ENCODE results near the gene ZNF474. TPM values are rescaled to one million over a fixed set of nuclear protein-coding genes. Genes with fewer than 3 reads are reported as not detected.
A peak's percentile ranks its signal among the peaks of the same experiment; 100 is the strongest.
"Not testable (repeated sequence)": the region's sequence is repeated elsewhere in the genome, so short reads cannot be mapped to it uniquely, and the experiment has no call there.

The ZNF474 gene
- total RNA-seq (2014; rRNA removed; shearing (Covaris generic)) = 0.22 TPM in 1 of 2 replicates, not detected in the other
- 5.0 TPM in 1 of 2 replicates, not detected in the other for polyA plus RNA-seq (2014; cell fraction: nucleus; rRNA removed)

DNA sequence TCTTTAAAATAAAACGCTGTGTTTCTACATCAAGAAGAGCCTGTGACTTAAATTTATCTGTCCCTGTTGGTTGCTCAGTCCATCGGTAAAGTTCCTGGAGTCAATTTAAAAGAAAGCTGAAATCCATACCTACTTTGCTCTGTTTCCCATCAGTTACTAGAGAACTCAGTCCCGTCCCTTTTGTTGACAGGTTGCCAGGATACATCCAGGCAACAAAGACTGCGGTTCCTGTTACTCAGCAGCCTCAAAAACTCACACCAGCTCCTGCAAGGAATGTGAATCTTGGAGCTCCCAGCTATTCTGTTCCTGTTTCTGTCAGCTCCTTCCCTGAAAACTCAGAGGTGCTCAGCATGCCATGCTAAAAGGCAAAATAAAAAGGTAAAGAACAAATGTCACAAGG lies at the start of gene ZNF474:
ZNF474 (plus strand) TSS at position 241 of the 400 bp plus-strand sequence. CDS start 22,445 bp downstream, outside the sequence.
- DNase-seq (ENCODE audit: extremely low read depth, low read depth) = no peak

DNA sequence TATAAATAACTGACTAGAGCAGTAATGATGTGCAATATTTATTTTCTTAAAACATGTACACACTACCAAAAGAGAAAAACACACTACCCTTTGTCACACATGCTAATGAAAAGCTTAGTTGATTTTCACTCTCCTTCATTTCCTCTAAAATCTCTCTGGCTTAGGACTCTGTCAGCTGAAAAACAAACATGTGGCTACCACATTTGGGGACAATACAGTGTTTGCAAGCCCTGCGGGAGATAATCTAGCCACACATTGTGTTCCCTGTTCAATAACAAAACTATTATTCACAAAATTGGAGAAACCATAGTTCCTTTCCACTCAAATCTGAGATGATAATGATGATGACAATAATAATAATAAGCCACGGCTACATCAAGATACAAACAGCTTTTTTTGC lies 47.8 kb upstream of the ZNF474 start:
- DNase-seq (ENCODE audit: extremely low read depth, low read depth) = no peak

DNA sequence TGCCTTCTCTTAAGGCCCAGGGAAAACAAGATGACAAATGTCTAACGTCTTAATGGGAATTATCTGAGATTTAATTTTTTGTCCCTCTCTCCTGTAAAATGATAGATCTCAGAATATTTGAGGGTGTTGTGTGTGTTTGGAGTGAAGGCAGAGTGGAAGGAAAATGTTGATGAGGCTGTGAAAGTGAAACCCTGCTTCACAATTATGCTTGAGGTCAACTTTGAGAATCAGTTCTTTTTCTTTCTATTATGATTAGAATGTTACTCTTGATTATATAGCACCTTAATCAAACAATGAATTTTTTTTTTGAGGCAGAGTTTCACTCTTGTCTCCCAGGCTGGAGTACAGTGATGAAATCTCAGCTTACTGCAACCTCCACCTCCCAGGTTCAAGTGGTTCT lies 45.8 kb upstream of the ZNF474 start:
- no peak for DNase-seq (ENCODE audit: extremely low read depth, low read depth)

DNA sequence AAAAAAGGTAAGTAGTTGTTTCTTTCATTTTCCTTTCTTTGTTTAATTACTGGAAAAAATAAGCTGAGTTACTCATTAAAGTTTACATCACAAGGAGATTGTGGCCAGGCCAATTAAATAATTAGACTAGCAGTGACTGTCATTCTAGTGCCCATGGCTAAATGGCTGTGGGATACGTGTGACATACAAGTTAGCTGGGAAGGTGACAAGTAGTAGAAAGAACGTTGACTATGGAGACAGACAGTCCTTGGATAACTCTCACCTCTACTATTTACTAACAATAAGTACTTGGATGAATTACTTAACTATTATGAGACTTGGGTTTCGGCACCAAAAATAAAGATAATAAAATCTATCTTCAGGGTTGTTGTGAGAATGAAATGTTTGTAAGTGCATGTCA lies 44.3 kb upstream of the ZNF474 start:
- no peak for DNase-seq (ENCODE audit: extremely low read depth, low read depth)

DNA sequence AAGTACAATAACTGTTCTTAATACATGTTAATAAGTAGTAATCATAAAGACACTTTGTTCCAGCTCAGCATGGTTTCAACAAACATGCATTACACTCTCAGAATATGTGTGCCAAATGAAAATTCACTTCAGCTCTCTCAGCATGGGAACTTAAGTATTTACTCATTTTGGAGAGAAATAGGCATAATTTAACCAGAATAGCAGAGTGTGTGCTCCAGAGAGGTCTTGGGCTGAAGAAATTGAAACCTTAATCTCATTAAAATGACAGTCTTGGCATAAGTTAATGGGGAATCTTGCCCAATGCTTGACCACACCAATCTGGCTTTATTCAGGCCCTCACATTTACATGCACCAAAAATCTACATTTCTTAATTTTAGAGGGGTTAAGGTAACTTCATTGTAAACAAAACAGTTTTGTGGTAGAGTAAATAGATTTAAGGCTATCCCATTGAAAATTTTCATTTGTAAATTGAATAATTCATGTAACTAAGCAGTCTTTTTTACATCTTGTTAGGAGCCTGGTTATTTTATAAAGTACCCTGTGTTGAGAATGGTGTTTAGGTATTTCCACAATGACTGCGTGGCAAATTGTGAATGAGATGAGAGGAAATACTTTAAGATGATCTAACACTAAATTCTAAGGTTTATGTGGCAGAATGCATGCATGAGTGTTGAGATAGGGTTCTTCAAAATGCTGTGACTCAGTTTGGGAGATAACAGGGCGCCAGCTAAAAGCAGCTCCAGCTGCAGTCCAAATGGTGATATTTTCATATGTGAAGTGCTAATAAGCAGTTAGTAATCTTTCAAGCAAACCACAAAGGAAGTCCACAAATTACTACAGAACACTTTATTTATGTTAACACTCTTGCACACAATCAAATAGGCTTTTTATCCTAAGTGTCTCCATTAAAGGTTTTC lies 40.0 kb upstream of the ZNF474 start:
- no peak for DNase-seq (ENCODE audit: extremely low read depth, low read depth)

DNA sequence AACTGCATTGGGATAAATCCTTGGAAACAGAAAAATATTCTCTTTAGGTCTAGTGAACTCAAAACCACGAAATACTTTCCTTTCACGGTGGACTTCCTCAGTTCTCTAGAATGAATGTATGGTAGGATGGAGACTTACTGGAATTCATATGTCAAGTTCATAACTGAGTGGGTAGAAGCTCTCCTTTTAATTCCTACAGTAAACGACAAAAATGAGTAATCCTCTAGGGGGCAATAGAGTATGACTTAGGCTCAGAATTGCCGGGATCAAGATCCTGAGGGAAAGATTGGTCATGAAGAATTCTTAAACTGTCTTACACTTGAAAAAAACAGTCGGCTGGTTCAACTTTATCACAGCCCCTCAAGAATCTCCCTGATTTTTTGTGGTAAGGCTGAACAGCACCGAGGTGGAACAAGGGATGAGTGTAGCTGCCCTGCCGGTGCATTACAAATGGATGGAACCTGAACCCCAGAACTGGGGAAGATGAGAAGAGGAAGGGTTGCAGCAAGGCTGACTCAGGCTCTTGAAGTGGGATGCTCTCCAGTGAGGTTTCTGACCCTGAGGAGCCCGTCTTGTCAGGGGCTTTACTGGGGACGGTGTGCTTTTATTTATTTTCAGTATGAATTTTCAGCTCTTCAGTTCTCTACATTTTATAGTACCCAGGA lies 37.3 kb upstream of the ZNF474 start:
- peak; percentile 19 for DNase-seq (ENCODE audit: extremely low read depth, low read depth)

DNA sequence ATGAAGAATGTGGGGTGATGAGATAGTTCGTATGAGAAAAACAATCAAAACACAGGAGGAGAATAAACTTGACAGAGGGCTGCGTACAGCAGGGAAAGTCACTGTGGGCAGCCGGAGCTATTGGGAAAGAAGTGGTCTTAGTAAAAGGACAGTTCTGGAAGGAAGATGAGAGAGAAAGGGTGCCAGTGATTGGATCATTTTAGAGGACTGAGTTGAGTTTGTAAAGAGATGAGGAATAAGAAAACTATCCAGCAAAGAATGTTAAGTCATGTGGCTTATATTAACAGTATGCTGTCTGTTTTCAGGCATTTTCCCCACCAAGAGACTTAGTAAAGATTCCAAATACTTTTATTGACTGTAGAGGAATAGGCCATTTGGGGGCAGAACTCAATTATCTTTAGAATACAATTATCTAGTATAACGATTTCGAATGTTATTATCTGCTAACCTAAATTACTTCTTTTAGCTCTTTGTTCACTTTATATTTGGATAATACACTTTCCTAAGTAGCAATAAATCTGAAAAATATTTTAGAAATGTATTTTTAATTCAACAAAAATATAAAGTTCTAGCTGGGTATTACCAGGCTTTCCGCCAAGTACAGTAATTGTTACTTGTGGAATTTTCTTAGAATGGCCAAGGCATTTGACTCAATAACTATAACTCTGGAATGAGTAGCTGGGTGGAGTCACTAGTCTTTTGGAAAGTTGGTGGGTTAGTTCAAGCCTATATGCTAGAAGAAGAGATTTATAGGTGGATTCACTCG lies 35.7 kb upstream of the ZNF474 start:
- DNase-seq (ENCODE audit: extremely low read depth, low read depth) = no peak

DNA sequence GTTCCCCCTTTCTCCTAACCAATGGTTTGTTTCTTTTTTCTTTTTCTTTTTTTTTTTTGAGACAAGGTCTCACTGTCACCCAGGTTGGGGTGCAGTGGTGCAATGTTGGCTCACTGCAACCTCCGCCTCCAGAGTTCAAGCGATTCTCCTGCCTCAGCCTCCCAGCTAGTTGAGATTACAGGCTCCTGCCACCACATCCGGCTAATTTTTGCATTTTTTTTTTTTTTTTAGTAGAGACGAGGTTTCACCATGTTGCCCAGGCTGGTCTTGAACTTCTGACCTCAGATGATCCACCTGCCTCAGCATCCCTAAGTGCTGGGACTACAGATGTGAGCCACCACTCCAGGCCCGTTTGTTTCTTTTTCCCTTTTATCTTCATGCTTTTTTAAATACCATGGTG lies 35.1 kb upstream of the ZNF474 start:
- DNase-seq (ENCODE audit: extremely low read depth, low read depth) = not testable (repeated sequence)

DNA sequence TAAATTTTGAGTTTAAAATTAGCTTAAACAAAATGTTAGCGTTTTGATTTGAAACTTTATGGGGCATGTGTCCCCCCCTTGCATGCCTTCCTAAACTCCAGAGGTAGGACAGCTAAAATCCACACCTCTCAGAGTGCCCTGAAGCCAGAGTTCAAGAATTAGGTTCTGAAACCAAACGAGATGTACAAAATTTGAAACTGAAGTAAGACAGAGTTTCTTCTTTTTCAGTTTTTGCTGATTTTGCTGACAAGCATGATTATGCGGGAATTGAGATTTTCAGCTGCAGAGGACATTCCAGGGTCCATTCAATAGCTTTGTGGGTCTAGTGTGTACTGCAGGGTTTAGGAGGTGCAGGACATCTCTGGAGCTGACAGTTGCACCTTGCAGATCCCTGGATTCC lies 34.2 kb upstream of the ZNF474 start:
- DNase-seq (ENCODE audit: extremely low read depth, low read depth) = no peak

DNA sequence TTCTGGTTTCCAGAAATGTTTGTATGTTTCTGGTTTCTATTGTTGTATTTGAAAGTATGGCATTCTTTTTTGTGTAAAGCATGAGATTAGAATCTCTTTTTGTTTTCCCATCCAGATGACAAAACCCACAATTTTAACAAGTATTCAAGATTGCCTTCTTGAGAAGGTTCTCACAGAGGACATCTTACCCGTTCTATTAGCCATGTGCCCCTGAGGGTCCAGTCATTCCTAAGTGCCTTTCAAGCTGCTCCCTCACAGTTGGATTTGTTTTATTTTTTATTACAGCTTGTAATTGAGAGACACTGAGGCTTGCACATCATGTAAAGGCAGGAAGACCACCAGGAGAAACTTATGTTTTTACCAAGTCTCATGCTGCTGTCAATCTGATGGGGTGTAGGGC lies 32.0 kb upstream of the ZNF474 start:
- DNase-seq (ENCODE audit: extremely low read depth, low read depth) = no peak

DNA sequence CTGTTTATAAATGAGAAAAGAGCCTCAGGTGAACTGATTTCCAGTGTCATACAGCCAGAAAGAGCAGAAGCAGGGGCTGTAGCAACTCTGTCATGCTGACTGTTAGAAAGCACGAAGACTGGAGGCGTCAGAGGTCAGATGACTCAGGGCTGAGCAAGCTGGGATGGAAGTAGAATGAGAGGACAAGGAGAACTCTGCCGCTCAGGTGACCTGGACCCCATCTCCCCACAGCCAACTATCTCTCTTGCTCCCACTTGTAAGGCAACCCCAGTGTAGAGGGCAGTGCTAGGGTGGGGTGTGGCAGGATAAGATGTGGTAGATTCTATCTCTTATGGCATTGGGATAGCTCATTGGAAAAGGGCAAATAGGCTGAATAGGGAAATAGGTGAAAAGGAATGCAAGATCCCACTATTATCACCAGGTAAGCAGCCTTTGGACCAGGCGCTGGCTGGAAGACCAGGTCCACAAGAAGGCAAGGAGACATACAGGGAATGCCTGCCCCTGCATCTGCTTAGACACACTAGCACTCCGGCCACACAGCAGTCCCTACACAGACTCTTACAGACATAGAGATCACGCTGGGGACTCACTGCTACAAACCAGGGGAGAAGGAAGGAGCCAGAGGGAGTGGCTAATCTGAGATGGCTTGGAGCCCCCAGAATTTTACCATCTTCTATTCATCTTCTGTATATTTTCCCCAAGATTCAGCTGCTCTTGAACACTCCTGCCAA lies 30.1 kb upstream of the ZNF474 start:
- DNase-seq (ENCODE audit: extremely low read depth, low read depth) = peak; percentile 67

DNA sequence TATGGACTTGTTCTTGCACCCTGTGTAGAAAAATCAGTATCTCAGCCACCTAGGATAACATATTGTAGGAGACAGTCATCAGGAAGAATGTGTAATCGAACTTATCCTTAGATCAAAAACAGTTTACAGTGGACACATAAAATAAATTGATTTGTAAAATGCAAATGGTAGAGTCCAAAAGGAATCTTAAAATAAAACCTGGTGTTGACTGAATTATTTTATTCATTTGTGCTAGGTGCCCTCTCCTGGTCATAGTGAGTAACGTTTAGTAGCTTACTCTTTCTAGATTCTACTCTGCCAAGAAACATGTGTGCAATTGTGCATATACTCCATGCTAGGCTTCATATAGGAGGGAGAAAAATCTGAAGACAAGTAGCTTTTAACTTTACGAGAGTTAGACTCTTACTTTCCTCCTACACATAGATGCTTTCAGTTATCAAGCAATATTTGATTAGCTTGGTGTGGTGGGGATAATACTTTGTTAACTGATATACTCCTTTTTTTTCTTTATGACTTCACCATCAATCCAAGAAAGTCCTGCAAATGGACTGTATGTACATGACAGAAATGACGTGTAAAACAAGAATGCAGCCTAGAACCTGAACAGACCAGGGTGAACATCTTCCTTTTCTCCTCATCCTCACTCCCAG lies 27.6 kb upstream of the ZNF474 start:
- DNase-seq (ENCODE audit: extremely low read depth, low read depth) = peak; percentile 61

DNA sequence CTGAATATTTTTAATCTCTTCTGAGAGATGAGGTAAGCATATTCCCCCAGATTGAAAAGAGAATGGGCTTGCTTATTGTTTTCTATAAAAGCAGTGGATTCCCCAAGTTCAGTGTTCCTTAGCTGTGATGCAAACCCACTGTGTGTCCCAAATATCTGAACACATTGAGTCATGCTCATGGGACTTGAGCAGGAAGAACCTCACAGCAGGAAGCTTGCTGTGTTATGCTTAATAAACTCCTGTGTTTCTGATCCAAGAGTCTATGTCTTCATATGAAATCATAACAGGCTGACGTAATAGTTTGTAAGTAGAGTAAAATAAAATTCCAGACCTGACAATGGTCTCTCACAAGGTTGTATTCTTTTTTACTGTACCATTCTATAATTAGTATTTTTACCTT lies 26.5 kb upstream of the ZNF474 start:
- peak; percentile 43 for DNase-seq (ENCODE audit: extremely low read depth, low read depth)

DNA sequence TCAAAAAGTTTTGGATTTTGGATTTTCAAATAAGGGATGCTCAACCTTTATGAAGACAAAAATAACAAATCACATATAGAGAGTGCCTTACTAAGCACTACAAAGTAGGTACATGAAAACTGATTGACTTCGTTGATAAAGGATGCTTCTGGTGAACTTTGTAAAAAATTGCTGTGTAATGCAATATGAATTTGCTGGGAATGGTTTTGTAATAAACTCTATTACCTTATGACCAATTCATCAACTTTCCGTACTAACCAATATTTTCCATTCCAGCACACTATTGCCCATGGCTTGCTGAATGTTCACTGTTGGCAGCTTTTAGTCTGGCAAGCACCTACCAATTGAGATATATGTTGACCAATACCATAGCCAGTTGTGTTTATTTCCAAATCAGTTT lies 23.4 kb upstream of the ZNF474 start:
- DNase-seq (ENCODE audit: extremely low read depth, low read depth) = no peak

DNA sequence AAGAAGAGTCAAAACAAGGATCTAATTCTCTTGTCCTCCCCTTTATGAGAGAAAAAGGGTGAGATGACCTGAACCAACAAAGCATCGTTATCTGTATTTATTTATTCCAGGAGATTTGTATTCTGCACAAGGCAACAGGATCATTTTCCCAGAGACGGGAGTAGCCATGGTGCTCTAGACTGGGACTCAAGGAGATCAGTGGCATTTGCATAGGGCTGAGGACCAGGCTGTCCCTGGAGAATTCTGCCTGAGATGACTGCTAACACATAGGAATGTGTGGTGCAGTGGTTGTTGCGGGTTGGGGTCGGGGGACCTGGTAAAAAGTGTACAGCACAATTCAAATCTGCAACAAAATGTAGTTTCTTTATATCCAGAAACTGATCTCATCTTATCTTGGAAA lies 22.3 kb upstream of the ZNF474 start:
- no peak for DNase-seq (ENCODE audit: extremely low read depth, low read depth)

DNA sequence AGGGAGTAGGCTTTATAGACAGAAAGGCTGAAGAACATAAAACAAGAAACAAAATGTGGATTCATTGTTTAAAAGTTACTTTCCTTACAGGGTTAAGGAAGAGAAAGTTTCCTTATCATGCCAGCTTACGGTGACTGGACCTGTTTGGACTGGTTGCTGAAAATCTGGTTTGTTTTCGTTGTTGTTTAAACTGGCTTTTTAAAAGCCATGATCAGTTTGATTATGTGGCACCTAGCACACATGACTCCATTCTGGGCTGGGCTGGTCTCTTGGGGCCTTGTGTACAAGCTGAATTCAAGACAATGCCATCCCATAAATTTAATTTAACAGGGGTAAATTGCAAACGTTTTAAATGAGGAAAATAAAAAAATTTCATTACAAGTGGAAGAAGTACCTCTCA lies 18.4 kb upstream of the ZNF474 start:
- no peak for DNase-seq (ENCODE audit: extremely low read depth, low read depth)

DNA sequence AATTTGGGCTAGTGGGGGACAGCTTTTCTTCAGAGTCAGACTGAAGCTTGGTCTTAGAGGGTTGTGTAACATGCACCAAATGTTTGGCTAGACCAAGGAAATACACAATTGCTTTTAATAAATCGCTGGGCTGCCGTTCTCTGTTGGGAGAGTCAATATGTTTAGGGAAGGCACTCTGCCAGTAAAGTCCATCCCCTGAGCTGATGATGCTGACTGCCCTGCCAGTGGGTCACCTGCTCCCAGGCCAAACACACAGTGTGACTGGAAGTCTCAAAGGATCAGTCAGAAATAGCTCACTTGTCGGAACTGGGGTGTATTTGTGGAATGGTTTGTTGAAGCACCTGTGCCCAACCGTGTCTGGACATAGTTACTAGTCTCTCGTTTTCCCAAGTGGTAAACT lies 17.9 kb upstream of the ZNF474 start:
- no peak for DNase-seq (ENCODE audit: extremely low read depth, low read depth)

DNA sequence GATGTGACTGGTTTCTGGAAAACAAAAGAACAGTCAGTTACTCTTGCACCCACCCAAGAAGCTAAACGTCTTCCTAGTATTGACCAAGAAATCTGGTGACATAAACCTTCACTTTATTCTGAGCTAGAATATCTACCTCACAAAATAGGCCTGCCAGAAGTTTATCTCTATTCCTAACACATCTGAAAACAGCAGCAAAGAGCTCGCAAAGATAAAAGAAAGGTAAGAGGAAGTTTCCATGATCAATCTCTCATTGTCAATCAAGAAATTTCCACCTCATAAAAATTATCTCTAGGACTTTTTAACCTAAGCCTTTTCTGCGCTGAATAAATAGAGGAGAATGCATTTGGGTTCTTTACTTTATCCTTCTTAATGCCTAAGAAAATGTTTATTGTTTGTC lies 17.3 kb upstream of the ZNF474 start:
- DNase-seq (ENCODE audit: extremely low read depth, low read depth) = no peak

DNA sequence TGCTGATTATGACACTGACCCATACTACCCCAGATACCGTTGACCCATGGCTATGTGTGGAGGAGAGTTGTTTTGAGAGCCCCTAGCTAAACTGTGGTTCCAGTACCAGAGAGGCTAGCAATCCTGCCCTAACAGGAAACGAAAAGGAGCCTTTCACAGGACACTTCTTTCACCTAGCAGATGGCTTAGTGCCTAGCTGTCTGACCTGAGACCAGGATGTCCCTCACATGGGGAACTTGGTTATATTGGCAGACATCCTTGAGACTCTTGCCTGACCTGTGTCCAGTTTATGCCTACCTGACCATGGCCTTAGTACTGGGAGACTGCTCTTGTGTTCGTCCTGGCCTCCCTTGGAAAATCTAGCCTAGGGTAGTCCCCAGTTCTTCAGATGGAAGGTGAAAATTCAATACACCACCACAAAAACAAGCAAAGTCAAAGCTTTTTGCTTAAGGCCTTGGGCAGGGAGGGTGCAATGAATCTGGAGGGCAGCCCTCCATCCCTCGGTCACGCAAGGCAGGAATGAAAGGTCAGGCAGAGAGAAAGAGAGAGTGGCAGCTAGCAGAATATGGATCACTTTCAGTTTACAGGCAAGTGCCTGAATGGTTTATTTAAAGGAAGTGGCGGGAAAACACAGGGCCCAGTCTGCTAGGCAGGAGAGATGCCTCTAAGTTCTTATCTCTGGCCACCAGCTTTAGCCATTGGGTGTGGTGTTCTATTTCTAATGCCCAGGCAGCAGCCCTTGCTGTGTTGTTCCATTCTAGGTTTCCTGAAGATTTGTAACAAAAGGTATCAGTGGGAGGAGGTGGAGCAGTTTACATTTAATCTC lies 16.4 kb upstream of the ZNF474 start:
- no peak for DNase-seq (ENCODE audit: extremely low read depth, low read depth)

All from NCI-H460 (cell line).